Kidney epithelial cell (primary cell): ENCODE results near the gene MPEG1. TPM values are rescaled to one million over a fixed set of nuclear protein-coding genes. Genes with fewer than 3 reads are reported as not detected.
A peak's percentile ranks its signal among the peaks of the same experiment; 100 is the strongest.

Experiments
- DNase-seq: peaks from one replicate; pipeline ENCODE4 v3.0.0-alpha.2; 2010; ENCODE audit warnings: low read depth
- H3K27me3 ChIP-seq: 2 replicates; pipeline ENCODE4 v1.6.0; 2011; ENCODE audit warnings: low read length; ENCODE audit not compliant: control insufficient read depth, insufficient read depth
- H3K36me3 ChIP-seq: 2 replicates; pipeline ENCODE4 v1.5.1; 2011; ENCODE audit warnings: low read length; ENCODE audit not compliant: control insufficient read depth, insufficient read depth
- H3K4me3 ChIP-seq: 2 replicates; pipeline ENCODE4 v1.5.1; 2011; ENCODE audit warnings: low read depth, mild to moderate bottlenecking, control low read depth, low read length
- total RNA-seq: library from RNA; depleted of rRNA; stranded (reverse); fragments of >200 nt; gene quantifications from 2 replicates; pipeline ENCODE4 v1.2.3, GENCODE V29; 2015
- TF ChIP-seq, protein P1 (sequence below): IDR thresholded peaks from 2 replicates; pipeline ENCODE4 v1.5.1; 2011; ENCODE audit warnings: mild to moderate bottlenecking, moderate library complexity, low read length, control low read depth, inconsistent platforms; ENCODE audit not compliant: insufficient read depth, poor library complexity, severe bottlenecking

Gene MPEG1
- total RNA-seq, 1 donor from 2014 or later: not detected

DNA sequence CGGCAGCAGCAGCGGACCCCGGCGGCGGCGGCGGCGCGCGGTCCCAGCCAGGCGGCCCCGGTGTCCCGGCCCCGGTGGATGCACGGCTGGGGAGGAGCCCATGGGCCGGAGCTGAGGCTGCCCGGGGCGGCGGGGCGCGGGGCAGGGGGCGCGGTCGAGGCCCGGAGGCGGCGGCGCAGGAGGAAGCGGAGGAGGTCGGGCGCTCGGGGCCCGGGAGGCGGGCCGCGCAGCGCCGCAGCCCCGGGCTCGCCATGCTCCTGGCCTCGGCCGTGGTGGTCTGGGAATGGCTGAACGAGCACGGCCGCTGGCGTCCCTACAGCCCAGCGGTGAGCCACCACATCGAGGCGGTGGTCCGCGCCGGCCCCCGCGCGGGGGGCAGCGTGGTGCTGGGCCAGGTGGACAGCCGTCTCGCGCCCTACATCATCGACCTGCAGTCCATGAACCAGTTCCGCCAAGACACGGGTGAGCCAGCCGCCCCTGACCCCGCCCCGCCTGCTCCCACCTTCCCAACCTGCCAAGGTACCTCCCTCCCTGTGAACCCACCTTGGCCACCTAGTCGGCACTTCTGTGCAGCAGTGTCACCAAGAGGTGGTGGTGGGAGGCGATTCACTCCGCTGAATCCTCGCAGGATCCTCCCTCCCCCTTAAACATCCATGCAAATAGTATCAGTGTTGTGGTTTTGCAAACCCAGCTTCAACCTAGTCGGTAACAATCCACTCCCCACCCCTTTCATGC is 40.2 kb downstream of the MPEG1 start:
- H3K4me3 ChIP-seq: peak overlapping the region; percentile 48
- no peaks in the 10 kb centered on the region for H3K27me3 ChIP-seq
- TF ChIP-seq, protein P1, sequence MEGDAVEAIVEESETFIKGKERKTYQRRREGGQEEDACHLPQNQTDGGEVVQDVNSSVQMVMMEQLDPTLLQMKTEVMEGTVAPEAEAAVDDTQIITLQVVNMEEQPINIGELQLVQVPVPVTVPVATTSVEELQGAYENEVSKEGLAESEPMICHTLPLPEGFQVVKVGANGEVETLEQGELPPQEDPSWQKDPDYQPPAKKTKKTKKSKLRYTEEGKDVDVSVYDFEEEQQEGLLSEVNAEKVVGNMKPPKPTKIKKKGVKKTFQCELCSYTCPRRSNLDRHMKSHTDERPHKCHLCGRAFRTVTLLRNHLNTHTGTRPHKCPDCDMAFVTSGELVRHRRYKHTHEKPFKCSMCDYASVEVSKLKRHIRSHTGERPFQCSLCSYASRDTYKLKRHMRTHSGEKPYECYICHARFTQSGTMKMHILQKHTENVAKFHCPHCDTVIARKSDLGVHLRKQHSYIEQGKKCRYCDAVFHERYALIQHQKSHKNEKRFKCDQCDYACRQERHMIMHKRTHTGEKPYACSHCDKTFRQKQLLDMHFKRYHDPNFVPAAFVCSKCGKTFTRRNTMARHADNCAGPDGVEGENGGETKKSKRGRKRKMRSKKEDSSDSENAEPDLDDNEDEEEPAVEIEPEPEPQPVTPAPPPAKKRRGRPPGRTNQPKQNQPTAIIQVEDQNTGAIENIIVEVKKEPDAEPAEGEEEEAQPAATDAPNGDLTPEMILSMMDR: no peak
- no peak for DNase-seq
- H3K36me3 ChIP-seq: no peaks in the 10 kb centered on the region

- DNase-seq: peak; percentile 56
- Histone ChIP-seq H3K36me3 (no peaks in the 10 kb centered on the region), H3K27me3 (no peaks in the 10 kb centered on the region), H3K4me3 (peak within 1 kb of the TSS; percentile 48)
- TF ChIP-seq, protein P1: peak; percentile 98
These were observed 41.0 kb downstream of the MPEG1 start, which contains the start of gene DTX4 for GRCh38 chr11:59171508-59172322. TSS of gene DTX4 (plus strand) at chr11:59172132. CDS start at chr11:59172596, 464 bp downstream.

DNA sequence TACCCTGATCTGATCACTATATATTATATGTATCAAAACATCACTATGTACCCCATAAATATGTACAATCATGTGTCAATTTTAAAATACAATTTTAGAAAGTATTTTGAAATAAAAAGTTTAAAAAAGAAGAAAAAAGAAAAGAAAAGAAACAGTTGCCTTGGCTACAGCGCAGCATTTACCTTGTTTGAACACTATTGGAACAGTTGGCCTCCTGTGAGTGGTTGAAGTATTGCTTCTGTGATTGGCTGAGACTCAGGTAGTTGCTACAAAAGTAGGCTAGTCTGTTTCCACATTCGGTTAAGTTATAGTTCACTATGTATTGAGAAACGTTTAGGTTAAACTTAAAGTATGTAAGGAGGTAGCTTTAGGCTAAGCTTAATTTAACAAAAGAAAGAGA is 48.7 kb downstream of the MPEG1 start:
- DNase-seq: no peak
- H3K36me3 ChIP-seq: no peaks in the 10 kb centered on the region
- TF ChIP-seq, protein P1: no peak
- H3K27me3 ChIP-seq: no peaks in the 10 kb centered on the region
- no peak overlapping the region for H3K4me3 ChIP-seq

Other genes with a start within 250 kb of the MPEG1 start
- not detected in 2 replicates for gene GLYATL1B, start 126.6 kb downstream of the MPEG1 start, total RNA-seq
- gene FAM111B, start 105.7 kb downstream of the MPEG1 start, total RNA-seq: 3.2 and 3.8 TPM in 2 replicates
- gene FAM111A, start 70.1 kb downstream of the MPEG1 start, total RNA-seq: 22.2 and 27.2 TPM in 2 replicates
- gene DTX4, start 40.8 kb downstream of the MPEG1 start, total RNA-seq: 7.4 and 9.1 TPM in 2 replicates
- gene OR5AN1, start 146.0 kb upstream of the MPEG1 start, total RNA-seq: not detected in 2 replicates
- gene OR5A2, start 213.5 kb upstream of the MPEG1 start, total RNA-seq: not detected in 2 replicates
- gene OR5A1, start 223.5 kb upstream of the MPEG1 start, total RNA-seq: not detected in 2 replicates
- not detected in 2 replicates for gene OR4D6, start 244.0 kb upstream of the MPEG1 start, total RNA-seq